OCI-LY7 (cell line): ENCODE data around the gene DYDC1.

ENCODE experiments used
- CTCF ChIP-seq: fragments of 200-600 bp; sonication (generic); conservative IDR thresholded peaks from 2 replicates; pipeline ENCODE4 v1.5.1; 2014; ENCODE audit warnings: mild to moderate bottlenecking, antibody characterized with exemption, low read length, moderate library complexity, mixed read lengths
- EZH2phosphoT487 ChIP-seq: fragments of 200-600 bp; sonication (generic); IDR thresholded peaks from 2 replicates; pipeline ENCODE4 v1.6.1; 2018; ENCODE audit warnings: low read depth, borderline replicate concordance, mild to moderate bottlenecking, mixed run types, antibody characterized with exemption, low read length, moderate library complexity, mixed read lengths

GRCh38 chr10:80365510-80365909 is 9.0 kb upstream of the DYDC1 start:
- TF ChIP-seq EZH2phosphoT487 (no peak), CTCF (no peak)
